HG03135 (cell line): Measurements from ENCODE around the gene GPRIN2.
"Not testable (repeated sequence)": the region's sequence is repeated elsewhere in the genome, so short reads cannot be mapped to it uniquely, and the experiment has no call there.

Experiments used
- ATAC-seq: cut with Tn5 transposase; IDR thresholded peaks from one replicate; pipeline ENCODE4 v1.9.1; 2021; ENCODE audit warnings: mild to moderate bottlenecking, moderate library complexity; ENCODE audit not compliant: unreplicated experiment

The GPRIN2 gene

DNA sequence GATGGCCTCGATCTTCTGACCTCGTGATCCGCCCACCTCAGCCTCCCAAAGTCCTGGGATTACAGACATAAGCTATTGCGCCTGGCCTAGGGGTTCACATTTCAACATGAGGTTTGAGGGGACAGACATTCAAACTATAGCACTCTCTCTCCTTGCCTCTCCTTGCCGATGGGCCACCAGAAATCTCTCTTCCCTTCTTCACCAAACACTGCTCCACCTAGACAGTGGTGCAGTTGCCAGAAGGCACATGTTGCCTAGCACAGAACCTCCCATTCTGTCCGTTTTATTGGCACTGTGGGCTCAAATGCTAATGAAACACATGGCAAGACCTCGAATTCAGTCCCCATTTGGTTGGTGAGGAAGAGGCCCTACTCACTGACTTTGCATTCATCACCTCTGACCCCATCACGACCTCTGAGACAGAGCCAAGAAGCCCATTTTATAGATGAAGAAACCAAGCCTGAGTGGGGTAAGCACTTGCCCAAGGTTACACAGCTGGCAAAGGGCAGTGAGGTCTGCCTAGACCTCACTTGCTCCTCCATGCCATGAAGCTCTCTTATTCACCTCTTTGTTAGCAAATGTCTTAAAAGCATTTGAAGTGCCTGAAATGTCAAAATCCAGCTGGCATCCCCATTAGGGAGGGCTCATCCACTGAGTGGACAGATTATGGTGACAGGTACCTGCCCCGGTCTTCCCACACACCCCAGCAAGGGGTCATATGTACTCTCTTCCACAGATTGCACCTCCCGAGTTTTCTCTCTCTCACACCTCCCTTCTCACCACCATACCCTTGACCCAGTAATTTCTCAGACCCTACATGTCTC, 34.0 kb downstream of the GPRIN2 start:
- no peak for ATAC-seq

DNA sequence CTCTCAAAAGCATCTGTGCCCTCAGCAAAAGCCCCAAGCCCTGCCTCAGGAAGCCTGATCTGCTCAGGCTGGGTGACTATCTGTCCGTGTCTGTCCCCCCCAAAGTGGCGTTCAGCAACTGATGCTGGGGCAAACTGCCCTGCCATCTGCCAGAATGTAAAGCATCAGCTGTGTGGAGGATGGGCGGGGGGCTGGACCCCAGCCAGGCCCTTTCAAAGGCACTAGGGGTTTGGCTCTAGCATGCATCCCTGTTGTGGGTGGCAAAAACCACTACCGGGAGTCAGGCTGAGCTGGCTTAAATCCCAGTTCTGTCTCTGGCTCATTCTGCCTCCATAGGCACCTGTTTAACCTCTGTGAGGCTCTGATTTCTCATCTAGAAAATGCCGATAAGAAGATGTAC, 35.5 kb downstream of the GPRIN2 start:
- ATAC-seq: no peak

DNA sequence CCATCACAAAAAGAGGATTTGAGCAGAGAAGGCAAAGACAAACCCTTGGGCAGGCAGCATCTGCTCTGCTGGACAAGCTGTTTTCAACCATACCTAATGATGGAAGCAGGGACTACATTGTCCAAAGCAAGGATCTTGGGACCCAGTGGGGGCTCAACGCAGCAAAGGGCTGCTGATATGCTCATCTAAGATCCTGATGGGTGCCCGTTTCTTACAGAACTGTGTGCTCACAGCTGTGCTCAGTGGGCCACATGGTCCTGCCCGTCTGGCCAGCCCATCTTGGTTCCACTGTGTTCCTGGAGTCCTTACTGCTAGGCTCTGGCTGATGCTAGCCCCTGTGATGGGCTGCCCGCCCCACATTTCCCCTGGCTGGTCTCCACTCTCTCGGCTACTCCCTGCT, 36.1 kb downstream of the GPRIN2 start:
- no peak for ATAC-seq

DNA sequence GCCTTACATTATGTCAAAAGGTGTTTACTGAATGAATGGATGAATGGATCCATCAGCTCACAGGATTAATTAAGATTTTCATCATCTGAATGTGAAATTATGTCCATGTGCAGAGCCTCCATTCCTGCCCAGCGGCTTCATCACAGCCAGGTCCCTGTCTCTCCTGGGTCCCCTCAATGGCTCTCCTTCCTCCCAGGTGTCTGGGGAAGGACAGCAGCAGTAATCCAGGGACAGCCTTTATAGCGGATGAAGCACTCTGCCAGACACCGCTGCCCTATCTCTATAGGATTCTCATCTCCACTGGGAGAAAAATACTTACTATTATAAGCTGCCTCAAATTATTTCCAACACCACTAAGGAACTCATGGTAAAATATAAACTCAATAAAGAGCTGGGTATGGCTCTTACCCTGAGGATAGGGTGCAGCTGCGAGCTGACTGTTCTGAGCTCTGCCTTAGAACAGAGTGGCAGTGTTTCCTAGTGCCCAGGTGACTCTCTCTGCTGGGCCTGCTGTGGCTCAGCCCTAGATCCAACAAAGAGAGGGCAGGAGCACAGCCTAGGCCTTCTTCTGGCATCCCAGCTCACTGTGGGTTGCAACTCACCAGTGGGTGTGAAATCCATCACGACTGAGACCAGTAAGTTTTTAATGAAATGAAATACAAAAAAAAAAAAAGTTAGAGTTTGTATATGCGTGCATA, 38.3 kb downstream of the GPRIN2 start:
- no peak for ATAC-seq

DNA sequence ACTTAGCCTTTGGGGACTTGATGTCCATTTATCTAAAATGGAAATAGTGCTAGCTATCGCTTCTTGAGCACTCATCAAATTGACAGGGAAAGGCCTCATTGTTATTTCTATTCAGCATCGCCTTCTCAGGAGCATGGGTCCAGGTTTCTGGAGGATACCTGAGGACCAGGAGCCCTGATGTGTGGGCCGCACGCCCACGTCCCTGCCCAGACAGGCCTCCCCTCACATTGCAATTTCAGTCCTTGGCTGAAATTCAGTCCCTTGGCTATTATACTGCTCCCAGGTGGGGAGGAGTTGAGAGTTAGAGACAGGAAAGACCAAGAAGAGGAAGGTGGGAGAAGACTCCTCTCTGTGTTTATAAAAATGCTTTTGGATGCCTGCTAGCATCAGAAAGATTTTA, 38.9 kb downstream of the GPRIN2 start:
- no peak for ATAC-seq

DNA sequence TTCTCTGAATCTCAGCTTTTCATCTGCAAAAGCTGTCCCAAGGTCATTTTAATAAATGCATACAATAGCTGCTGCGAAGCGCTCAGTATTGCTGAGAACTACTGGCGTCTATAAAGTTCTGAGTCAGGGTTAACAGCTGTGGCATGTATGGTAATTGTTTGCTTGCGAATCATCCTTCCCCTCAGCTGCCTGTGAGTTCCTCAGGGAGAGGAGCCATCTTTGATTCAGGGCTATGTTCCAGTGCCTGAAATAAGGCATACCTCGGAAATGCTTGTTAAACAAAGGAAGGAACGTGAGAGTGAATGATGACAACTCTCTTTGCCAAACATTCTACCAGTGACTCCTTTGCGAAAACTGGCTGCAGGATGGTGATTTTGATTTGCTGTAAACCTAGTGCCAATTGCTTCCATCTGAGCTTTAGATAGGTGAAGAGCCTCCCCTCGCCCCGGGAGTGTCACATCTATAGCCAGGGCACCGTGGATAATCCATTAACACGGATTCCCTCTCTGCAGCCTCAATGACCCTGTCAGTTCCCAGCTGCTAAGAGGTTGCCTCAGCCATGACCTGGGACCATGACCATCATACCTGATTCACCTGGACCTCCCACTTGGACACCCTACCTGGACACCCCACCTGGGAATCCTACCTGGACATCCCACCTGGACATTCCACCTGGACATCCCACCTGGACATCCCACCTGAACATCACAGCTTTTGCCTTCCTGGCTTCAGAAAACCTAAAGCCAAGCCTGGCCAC, 39.6 kb downstream of the GPRIN2 start:
- no peak for ATAC-seq

DNA sequence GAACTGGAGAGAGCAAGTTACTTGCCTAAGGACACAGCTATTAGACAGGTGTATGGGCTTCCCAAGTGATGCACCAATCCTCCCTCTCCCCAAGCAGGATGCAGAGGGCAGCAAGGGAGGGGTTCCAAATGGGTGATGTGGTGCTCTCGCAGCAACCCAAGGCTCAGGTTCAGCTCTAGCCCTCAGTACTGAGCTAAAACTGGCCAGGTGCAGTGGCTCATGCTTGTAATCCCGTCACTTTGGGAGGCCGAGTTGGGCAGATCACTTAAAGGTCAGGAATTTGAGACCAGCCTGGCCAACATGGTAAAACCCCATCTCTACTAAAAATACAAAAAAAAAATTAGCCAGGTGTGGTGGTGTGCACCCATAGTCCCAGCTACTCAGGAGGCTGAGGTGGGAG, 40.7 kb downstream of the GPRIN2 start:
- no peak for ATAC-seq

DNA sequence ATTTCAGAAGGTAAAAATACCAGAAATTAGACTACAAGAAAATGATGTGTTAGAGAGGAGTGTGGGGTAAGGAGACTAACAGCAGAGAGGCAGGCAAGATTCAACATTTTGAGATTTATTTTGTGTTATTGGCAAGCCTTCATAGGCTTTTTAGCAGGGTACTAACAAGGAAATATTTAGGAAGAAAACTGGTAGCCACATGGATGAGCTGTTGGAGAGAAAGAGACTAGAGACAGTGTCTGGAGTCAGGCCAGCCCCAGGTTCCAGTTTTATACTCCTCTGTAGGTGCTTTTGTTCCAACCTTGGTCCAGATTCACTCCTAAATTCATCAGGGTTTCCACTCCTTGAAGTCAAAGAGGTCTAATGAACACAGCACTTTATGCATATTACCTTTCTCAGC, 41.1 kb downstream of the GPRIN2 start:
- ATAC-seq: no peak

DNA sequence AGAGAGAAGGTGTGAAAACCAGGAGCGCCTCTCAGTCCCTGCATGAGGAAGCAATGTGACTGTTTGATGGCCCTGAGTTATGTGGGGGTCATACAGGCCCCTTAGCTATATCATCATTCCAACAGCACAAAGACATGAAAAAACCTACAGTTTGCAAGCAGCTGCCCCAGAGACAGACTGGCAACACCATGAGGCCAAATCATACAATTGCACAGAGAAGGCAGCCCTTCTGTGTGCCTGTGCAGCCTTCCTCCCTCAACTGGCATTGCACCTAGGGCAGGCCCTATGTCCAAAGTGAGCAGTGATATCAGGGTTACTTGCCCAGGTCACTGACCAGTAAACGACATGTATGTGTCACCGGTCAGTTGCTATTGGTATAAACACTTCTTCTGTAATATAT, 41.6 kb downstream of the GPRIN2 start:
- ATAC-seq: no peak

DNA sequence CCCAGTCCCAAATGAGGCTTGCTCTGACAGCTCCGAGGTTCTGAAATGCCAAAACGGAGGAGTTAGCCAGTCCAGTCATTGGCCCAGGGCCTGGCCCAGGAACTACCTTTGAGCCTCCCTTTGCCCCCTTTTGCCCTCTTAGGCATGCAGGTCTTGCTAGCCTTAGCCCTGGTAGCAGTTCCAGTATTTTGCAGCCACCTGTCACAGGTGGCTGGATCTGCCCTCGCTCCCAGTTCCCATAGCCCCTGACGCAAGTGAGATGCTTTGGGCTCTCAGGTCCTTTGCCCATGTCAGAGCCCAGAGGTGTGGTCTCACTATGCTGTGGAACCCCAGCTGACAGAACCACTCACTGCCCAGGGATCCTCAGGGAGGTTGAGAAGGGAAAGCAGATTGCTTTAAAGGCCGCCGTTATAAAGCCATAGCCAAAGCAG, 42.0 kb downstream of the GPRIN2 start:
- no peak for ATAC-seq

DNA sequence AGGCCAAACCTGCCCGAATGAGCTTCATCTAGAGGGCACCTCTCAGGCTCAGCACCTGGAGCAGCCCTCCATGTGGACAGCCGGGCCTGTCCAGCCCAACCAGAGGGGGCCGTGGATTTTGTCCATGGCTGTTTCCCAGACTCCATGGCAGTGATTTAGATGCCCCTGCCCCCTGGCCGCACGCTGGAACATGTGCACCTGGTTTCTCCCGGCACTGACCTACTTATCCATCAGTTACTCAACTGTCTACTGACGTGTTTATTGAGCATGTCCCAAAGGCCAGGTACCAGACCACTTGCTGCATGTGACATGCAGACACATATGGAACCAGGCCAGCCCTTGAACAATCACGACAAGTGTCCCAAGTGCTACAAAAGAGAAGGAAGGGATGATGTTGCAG, 43.1 kb downstream of the GPRIN2 start:
- not testable (repeated sequence) for ATAC-seq

DNA sequence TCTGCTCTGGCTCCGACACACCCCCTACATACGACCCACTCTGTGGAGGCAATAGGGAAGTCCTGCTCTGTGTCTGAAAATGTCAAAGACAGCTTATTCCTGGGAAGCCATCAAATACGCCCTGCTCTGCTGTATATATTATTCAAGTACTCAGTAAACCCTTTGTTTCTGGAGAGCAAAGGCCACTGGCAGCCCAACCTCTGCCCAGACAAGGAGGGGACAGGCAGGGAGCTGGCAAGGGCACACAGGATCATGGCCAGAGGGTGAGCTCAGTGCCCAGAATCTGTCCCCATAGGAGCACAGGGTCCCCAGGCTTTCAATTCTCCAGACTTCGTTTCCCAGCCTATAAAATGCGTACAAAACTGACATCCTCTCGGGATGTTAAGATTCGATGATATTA, 43.7 kb downstream of the GPRIN2 start:
- ATAC-seq: not testable (repeated sequence)

DNA sequence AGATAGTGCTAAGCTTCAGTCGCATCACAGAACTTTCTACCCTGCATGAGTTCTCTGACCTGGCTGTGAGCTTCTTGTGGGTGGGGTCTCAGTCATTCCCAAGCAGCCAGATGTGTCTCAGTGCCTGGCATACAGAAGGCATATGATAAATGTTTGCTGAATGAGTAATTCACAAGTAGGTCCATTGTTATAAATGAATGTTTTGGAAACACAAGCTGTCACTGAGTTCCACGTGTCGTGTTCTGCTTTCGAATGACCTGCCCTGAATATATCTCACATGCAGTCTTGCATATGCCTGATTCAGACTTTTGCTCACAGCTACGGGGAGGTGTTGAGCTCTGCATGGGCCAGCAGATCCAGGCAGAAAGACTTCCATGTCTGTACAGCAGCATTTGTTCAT, 44.5 kb downstream of the GPRIN2 start:
- ATAC-seq: not testable (repeated sequence)
